ENCODE measurements around the gene ADGRE1. TPM values are rescaled to one million over a fixed set of nuclear protein-coding genes. Genes with fewer than 3 reads are reported as not detected.

ADGRE1 gene
- polyA plus RNA-seq, 10 donors: 0.05 to 0.40 (median 0.23) TPM; not detected in 2

- DNase-seq: no peak
Observed at GRCh38 chr19:6948884-6949283, 61.5 kb downstream of the ADGRE1 start.

GRCh38 chr19:6952956-6953355 lies 65.6 kb downstream of the ADGRE1 start:
- DNase-seq: no peak

GRCh38 chr19:6955082-6955481 lies 67.7 kb downstream of the ADGRE1 start:
- DNase-seq: no peak

GRCh38 chr19:6956573-6956972 lies 69.2 kb downstream of the ADGRE1 start:
- no peak for DNase-seq

GRCh38 chr19:6958791-6959190 lies 71.4 kb downstream of the ADGRE1 start:
- no peak for DNase-seq

- DNase-seq: no peak
Observed at GRCh38 chr19:6963244-6963852, 76.0 kb downstream of the ADGRE1 start.

GRCh38 chr19:6963937-6964336 lies 76.6 kb downstream of the ADGRE1 start:
- no peak for DNase-seq

- DNase-seq: no peak
Observed at GRCh38 chr19:6967967-6968366, 80.6 kb downstream of the ADGRE1 start.

- DNase-seq: no peak
Observed at GRCh38 chr19:6969490-6969889, 82.1 kb downstream of the ADGRE1 start.

- no peak for DNase-seq
Observed at GRCh38 chr19:6970021-6970420, 82.6 kb downstream of the ADGRE1 start.

GRCh38 chr19:6970443-6970842 lies 83.1 kb downstream of the ADGRE1 start:
- no peak for DNase-seq

GRCh38 chr19:6971366-6971765 lies 84.0 kb downstream of the ADGRE1 start:
- no peak for DNase-seq

- no peak for DNase-seq
Observed at GRCh38 chr19:6976197-6976596, 88.8 kb downstream of the ADGRE1 start.

- DNase-seq: no peak
Observed at GRCh38 chr19:6979399-6979798, 92.0 kb downstream of the ADGRE1 start.

- DNase-seq: no peak
Observed at GRCh38 chr19:6983448-6983847, 96.1 kb downstream of the ADGRE1 start.

GRCh38 chr19:6987850-6988249 lies 100.5 kb downstream of the ADGRE1 start:
- no peak for DNase-seq

- no peak for DNase-seq
Observed at GRCh38 chr19:6988257-6988656, 100.9 kb downstream of the ADGRE1 start.

Other genes starting within 250 kb of the ADGRE1 start
- gene TNFSF14, start 217.4 kb upstream of the ADGRE1 start, polyA plus RNA-seq (ENCODE audit: insufficient read length in 10 of 10): under 1 TPM in 6 of 10 donors, not detected in 4; 0.03 to 0.44 (median 0.16) TPM
- gene C3, start 166.9 kb upstream of the ADGRE1 start, polyA plus RNA-seq (ENCODE audit: insufficient read length in 10 of 10): 10 to 100 TPM in 4 of 10 donors, 1 to 10 TPM in 6; 3.4 to 13.9 (median 8.9) TPM
- 10 to 100 TPM; 20.9 to 37.4 (median 27.2) TPM for gene GPR108, start 150.0 kb upstream of the ADGRE1 start, polyA plus RNA-seq (ENCODE audit: insufficient read length in 10 of 10)
- 10 to 100 TPM; 39.9 to 67.8 (median 54.8) TPM for gene TRIP10, start 147.9 kb upstream of the ADGRE1 start, polyA plus RNA-seq (ENCODE audit: insufficient read length in 10 of 10)
- 1 to 10 TPM in 3 of 10 donors, under 1 TPM in 7; 0.42 to 2.1 (median 0.86) TPM for gene SH2D3A, start 120.1 kb upstream of the ADGRE1 start, polyA plus RNA-seq (ENCODE audit: insufficient read length in 10 of 10)
- 1 to 10 TPM; 1.6 to 4.8 (median 2.5) TPM for gene VAV1, start 114.9 kb upstream of the ADGRE1 start, polyA plus RNA-seq (ENCODE audit: insufficient read length in 10 of 10)
- gene MBD3L2B, start 133.9 kb downstream of the ADGRE1 start, polyA plus RNA-seq (ENCODE audit: insufficient read length in 10 of 10): not detected
- gene MBD3L5, start 143.0 kb downstream of the ADGRE1 start, polyA plus RNA-seq (ENCODE audit: insufficient read length in 10 of 10): not detected
- not detected for gene MBD3L4, start 152.6 kb downstream of the ADGRE1 start, polyA plus RNA-seq (ENCODE audit: insufficient read length in 10 of 10)
- under 1 TPM in 1 of 10 donors, not detected in 9; 0.38 TPM for gene MBD3L2, start 161.7 kb downstream of the ADGRE1 start, polyA plus RNA-seq (ENCODE audit: insufficient read length in 10 of 10)
- not detected for gene MBD3L3, start 171.1 kb downstream of the ADGRE1 start, polyA plus RNA-seq (ENCODE audit: insufficient read length in 10 of 10)
- 1 to 10 TPM; 3.5 to 5.6 (median 5.1) TPM for gene ZNF557, start 182.1 kb downstream of the ADGRE1 start, polyA plus RNA-seq (ENCODE audit: insufficient read length in 10 of 10)

All from muscle of back (tissue), 11 donors.